ENCODE results near the gene B3GAT1.
"Not testable (repeated sequence)": the region's sequence is repeated elsewhere in the genome, so short reads cannot be mapped to it uniquely, and the experiment has no call there.

B3GAT1 gene

DNA sequence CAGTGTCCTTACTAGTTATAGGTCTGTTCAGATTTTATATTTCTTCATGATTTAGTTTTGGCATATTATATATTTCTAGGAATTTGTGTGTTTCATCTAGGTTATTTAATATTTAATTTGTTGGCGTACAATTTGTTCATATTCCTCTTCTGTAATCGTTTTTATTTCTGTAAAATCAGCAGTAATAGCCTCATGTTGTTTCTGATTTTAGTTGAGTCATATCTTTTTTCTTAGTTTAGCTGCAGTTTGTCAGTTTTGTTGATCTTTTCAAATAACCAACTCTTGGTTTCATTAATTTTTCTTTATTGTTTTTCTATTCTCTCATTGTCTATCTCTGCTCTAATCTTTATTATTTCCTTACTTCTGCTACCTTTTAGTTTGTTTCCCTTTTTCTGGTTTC, 59.9 kb downstream of the B3GAT1 start:
- Mint-ChIP-seq H3K27ac (no peak overlapping the region), H3K4me3 (no peak overlapping the region), H3K27me3 (no peaks in the 10 kb centered on the region), H3K4me1 (peaks cover 14% of the 10 kb centered on the region), H3K9me3 (no peaks in the 10 kb centered on the region)
- ATAC-seq (no peak), DNase-seq (no peak)

DNA sequence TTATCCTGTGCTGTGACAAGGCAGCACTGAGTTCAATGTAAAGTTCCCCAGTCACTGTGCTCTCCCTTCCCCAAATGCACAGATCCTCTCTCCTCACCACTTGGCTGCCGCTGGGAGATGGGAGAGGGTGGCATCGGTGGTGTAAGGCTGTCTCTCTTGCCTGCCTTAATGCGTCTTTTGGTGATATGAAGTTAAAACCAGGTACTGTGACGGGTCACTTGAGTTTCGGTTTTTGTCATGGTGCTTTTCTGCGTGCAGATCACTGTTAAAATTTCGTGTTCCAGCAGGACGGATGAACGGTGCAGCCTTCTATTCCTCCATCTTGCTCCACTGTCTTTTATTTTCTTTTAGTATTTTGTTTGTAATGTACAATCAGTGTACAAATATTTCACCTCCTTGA, 61.7 kb downstream of the B3GAT1 start:
- ATAC-seq (no peak), DNase-seq (no peak)
- Mint-ChIP-seq H3K4me3 (no peak overlapping the region), H3K27ac (no peak overlapping the region), H3K4me1 (peaks cover 14% of the 10 kb centered on the region), H3K9me3 (no peaks in the 10 kb centered on the region), H3K27me3 (no peaks in the 10 kb centered on the region)

DNA sequence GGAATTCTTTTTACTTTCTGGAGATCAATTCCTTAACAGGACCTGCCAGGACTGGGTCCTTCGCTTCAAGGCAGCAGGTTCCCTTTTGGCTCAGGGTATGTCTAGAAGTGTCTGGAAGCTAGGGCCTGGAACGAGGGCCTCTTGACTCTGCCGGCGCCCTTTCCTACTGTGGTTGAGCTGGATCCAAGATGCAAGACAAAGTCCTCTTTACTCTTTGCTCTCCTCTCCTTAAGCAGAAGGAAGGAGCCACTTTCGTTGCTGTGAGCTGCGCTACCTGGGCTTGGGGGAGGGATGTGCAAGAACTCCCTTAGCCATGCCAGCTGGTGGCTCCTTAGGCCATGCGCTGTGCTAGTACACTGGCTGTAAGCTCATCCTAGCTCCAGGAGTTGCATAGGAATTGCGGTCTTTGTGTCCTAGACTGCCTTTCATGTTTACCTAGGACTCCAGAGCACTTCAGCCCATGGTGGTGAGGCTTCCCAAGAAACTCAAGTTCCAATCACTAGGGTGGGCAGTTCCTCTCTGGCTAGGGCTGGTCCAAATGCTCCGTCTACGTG, 62.2 kb downstream of the B3GAT1 start:
- DNase-seq (no peak), ATAC-seq (no peak)
- no peaks in the 10 kb centered on the region for H3K9me3 Mint-ChIP-seq
- H3K4me1 Mint-ChIP-seq, result peaks cover 14% of the 10 kb centered on the region
- H3K4me3 Mint-ChIP-seq, result no peak overlapping the region
- H3K27me3 Mint-ChIP-seq, result no peaks in the 10 kb centered on the region
- H3K27ac Mint-ChIP-seq, result no peak overlapping the region

DNA sequence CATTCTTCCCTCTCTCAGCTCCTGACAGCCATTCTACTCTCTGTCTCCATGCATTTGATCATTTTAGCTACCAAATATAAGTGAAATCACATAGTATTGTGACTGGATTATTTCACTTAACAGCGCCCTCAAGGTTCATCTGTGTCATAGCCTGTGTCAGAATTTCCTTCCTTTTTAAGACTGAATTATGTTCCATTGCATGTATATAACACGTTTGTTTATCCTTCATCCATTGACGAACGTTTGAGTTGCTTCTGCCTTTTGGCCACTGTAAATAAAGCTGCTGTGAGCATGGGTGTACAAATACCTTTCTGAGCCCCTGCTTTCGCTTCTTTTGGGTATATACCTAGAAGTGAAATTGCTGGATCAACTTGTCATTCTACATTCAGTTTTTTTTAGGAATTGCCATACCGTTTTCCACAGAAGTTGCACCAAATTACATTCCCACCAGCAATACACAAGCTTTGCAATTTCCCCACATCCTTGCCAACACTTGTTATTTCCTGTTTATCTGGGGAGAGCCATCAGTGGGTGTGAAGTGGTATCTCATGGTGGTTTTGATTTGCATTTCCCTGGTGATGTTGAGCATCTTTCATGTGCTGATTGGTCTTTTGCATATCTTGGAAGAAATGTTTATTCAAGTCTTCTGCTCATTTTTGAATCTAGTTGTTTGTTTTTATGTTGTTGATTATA, 62.8 kb downstream of the B3GAT1 start:
- Mint-ChIP-seq H3K4me1 (peaks cover 14% of the 10 kb centered on the region), H3K27me3 (no peaks in the 10 kb centered on the region), H3K4me3 (no peak overlapping the region), H3K9me3 (no peaks in the 10 kb centered on the region), H3K27ac (peak overlapping the region in 1 of 2 donors; percentile 87)
- ATAC-seq, result no peak
- no peak for DNase-seq

DNA sequence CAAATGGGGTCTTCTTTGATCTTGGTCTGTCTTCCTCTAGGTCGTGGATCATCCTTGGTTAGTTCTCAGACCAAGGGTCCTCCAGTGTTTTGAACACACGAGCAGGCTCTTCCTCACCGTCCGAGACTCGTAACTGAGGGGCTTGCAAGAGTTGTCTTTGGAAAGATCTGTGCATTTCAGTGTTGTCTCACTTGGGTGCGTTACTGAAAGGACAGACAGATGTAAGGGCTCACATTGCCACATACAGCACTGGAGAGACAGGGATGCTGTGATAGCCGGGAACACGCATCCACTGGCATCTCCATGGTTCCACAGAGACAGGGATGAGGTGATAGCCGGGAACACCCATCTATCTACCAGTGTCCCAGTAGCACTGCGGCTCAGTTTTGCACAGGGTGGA, 64.6 kb downstream of the B3GAT1 start:
- Mint-ChIP-seq H3K27me3 (no peaks in the 10 kb centered on the region), H3K4me1 (peaks cover 14% of the 10 kb centered on the region), H3K27ac (no peak overlapping the region)

DNA sequence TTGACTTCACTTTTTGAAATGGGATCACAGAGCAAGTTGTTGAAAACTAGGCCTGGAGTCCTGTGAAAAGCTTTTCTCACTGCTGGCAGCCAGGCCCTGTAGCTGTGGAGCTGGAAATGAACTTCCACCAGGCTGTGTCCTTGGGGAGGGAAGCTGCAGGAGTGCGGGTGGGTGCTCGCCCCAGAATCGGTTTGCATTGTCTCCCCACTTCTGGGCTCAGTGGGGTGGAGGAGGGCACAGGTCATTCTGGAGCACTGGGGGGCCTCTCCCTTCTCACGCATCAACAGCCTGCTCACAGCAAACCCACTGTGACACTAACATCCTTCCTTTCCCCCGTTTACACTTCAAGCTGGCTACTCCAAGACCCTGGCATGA, 65.1 kb downstream of the B3GAT1 start:
- no peak for ATAC-seq
- Mint-ChIP-seq H3K27me3 (no peaks in the 10 kb centered on the region), H3K9me3 (no peaks in the 10 kb centered on the region), H3K27ac (no peak overlapping the region), H3K4me1 (peaks cover 14% of the 10 kb centered on the region), H3K4me3 (no peak overlapping the region)
- no peak for DNase-seq

More for the DNA sequence above, 64.6 kb downstream of the B3GAT1 start:
- Mint-ChIP-seq H3K9me3 (no peaks in the 10 kb centered on the region), H3K4me3 (no peak overlapping the region)
- DNase-seq (no peak), ATAC-seq (no peak)

DNA sequence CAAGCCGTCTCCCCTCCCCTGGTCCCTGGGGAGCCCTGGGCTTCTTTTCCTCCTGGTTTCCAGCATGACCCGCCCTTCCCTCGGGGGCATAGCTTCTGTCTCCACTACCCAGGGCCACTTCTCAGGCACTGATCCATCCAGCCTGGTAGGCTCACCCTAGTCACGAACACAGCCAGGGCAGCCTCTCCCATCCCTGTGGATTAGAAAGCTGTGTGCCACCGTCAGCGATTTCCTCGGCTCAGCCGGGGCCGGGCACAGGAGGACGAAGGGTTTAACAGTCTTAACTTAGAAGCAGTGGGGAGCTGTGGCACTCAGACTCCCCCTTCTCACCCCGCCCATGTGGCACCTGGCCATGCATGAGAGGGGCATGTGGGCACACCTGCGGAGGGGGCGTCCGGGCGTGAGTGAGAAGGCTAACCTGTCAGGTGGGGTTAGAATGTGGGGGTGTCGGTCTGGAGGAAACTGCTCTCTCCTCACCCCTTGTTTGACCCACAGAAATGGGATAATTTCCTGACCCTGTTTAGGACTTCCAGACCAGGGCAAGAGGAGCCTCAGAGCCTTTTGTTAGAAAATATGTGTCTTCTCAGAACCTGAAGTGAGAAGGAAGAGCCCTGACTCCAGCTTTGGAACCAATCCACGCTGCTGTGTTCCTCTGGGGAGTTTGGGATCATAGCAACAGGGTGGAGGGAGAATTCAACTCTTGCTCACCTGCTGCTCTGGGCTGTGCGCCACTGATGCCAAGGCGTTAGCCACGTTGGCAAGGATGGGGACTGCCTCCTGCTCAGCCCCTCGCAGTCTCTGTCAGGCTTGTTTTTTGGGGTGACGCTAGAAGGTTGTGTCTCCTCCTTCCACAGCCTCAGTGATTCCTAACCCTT, 65.7 kb downstream of the B3GAT1 start:
- Mint-ChIP-seq H3K4me3 (no peak overlapping the region), H3K9me3 (no peaks in the 10 kb centered on the region), H3K27ac (no peak overlapping the region), H3K27me3 (no peaks in the 10 kb centered on the region), H3K4me1 (peaks cover 14% of the 10 kb centered on the region)
- no peak for DNase-seq
- ATAC-seq, result no peak

DNA sequence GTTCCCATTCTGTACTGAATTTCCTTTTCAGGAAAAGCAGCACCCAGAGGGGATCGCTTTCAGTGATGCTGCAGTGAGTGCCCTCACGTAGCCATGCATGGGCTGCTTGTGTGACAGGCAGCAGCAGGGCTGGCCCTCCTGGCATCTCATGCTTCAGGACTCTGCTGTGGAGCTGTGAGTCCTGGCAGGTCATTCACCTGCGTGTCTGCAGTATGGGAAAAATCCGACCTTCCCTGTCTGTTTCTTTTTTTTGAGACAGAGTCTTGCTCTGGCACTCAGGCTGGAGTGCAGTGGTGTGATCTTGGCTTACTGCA, 66.8 kb downstream of the B3GAT1 start:
- Mint-ChIP-seq H3K4me1 (peaks cover 10% of the 10 kb centered on the region), H3K27ac (no peak overlapping the region), H3K4me3 (no peak overlapping the region), H3K9me3 (no peaks in the 10 kb centered on the region), H3K27me3 (no peaks in the 10 kb centered on the region)
- DNase-seq, result no peak
- no peak for ATAC-seq

DNA sequence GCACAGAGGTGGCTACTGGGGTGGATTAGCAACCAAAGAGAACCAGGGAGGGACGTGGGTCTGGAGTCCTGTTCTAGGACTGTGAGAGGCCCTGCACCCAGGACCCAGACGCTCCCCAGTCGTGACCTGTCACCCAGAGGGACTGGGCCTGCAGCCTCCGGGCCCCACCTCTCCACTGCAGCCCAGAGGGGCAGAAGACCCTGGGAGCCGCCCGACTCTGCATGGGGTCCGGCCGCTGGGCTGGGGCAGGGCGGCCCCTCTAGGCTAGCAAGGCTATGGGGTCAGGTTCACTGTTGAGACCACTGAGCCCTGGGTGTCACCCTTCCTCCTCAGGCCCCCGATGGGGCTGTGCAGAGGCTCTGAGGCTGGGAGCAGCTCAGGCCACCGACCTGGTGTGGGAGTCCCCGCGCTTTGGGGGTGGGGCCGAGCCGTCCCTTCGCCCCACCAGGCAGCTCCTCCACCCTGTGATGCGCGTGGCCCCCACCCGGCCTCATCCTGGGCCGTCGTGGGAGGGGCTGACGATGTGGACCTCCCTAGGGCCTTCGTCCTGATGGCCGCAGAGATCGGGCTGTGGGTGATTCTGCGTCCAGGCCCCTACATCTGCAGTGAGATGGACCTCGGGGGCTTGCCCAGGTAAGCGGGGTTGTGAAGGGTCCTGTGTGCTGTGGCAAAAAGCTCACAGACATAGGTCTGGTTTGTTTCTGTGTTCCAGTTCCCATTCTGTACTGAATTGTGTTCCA, 67.4 kb downstream of the B3GAT1 start:
- H3K9me3 Mint-ChIP-seq, H3K27ac Mint-ChIP-seq, H3K4me3 Mint-ChIP-seq, DNase-seq, H3K4me1 Mint-ChIP-seq, H3K27me3 Mint-ChIP-seq: not testable (repeated sequence)
- ATAC-seq, result peak; percentile 61

DNA sequence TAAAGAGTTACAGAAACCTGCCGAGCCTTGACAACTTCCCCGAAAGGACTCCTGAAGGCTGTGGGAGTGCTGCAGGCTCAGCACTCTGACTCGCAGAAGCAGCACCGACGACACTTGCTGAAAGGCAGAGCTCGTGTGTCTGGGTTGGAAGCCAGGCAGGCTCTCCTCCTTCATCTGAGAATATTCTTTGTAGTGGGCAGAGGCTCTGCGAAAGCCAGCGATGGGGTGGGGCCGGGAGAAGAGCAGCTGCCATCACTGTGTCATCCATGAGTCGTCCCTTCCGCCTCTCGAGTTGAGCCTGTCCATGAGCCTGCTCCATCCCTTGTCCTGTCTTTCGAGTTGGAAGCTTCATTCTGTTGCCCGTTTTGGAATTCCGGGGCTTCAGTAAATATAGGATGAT, 68.4 kb downstream of the B3GAT1 start:
- H3K27ac Mint-ChIP-seq, result no peak overlapping the region

DNA sequence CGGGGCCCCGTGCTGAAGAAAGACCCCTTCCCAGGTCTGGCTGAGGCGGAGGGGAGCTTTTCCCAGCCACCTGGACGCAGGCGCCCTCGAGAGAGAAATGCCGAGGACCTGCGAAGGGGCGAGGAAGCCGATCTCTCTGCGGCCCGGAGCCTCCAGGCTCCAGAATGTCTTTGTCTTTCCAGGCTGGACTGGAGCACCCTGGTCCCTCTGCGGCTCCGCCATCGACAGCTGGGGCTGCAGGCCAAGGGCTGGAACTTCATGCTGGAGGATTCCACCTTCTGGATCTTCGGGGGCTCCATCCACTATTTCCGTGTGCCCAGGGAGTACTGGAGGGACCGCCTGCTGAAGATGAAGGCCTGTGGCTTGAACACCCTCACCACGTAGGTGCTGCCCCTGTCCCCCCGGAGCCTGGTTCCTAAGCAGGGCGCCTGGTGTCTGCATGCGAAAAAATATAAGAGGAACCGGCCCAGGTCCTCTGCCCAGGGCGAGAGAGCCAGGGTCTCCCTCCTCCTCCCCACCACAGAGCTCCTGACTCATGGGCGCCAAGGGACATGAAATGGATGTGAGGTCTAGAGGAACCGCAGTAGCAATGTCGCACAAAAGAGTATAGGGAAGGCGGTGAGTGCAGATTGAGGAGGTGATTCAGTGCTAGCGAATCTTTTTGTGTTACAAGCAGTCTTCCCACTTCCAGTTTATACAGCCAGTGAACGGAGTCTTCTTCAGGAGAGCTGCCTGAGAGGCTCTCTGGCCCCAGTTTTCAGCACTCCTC, 69.3 kb downstream of the B3GAT1 start:
- H3K9me3 Mint-ChIP-seq, result no peaks in the 10 kb centered on the region
- no peak for ATAC-seq
- no peaks in the 10 kb centered on the region for H3K27me3 Mint-ChIP-seq
- H3K27ac Mint-ChIP-seq, result no peak overlapping the region
- no peak for DNase-seq
- H3K4me3 Mint-ChIP-seq, result no peak overlapping the region
- no peaks in the 10 kb centered on the region for H3K4me1 Mint-ChIP-seq

More for the DNA sequence above, 68.4 kb downstream of the B3GAT1 start:
- DNase-seq (no peak), ATAC-seq (no peak)
- Mint-ChIP-seq H3K4me1 (no peaks in the 10 kb centered on the region), H3K4me3 (no peak overlapping the region), H3K9me3 (no peaks in the 10 kb centered on the region), H3K27me3 (no peaks in the 10 kb centered on the region)

DNA sequence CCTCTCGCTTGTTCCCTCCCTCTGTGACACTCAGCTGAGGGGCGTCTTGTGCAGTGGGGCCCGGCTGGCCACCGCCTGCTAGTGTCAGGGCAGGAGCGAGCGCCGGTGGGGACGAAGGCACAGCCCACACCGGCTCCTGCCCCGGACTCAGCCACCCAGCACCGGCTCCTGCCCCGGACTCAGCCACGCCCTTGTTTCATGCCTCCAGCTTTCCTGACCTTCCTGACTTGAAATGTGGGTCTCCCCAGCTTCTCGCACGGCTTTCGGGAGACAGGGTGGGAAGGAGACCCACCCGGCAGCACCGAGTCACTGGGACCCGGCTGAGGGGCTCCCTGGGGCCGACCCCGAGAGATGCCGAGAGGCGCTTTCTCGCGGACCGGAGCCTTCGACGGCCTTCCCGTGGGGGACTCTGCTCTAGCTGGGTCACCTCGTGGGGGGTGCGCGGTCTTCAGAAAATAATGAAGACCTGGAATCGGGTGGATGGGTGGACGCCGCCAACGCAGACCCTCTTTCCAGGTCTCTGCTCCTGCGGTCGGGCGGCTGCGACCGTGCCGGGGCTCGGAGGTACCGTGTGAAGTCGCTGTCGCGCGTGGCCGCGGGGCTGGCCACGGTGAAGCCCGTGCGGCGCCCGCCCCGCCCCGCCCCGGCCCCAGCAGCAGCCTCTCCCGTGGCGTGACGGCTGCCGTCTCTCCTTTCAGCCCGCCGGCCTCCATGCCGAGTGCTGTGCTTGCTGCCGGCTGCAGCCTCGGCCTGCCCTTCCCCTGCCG, 70.1 kb downstream of the B3GAT1 start:
- Mint-ChIP-seq H3K27me3 (no peaks in the 10 kb centered on the region), H3K4me3 (no peak overlapping the region), H3K27ac (no peak overlapping the region), H3K9me3 (no peaks in the 10 kb centered on the region), H3K4me1 (no peaks in the 10 kb centered on the region)
- ATAC-seq (no peak), DNase-seq (no peak)

DNA sequence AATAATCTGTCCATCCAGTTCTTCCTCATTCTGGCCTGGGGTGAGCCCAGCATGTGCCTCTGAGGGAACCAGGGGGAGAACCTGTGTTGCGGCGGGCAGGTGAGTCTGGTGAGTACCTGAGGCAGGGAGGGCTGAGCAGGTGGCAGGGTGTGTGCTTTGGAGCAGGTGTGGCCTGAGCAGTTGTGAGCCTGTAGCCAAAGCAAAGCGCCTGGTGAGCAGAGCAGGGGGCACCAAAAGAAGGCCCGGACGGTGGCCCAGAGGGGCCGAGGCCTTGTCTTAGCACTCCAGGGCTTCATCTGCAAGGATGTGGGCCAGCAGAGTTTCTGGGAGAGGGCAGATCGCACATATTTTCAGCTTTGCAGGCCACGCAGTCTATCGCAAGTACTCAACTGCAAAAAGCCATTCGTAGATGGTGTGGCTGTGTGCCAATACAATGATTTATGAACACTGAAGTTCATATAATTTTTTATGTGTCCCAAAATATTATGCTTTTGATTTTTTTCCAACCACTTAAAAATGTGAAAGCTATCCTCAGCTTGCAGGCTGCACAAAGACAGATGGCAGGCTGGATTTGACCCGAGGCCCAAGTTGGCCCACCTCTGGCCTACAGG, 71.6 kb downstream of the B3GAT1 start:
- DNase-seq, result no peak
- Mint-ChIP-seq H3K27me3 (no peaks in the 10 kb centered on the region), H3K4me1 (no peaks in the 10 kb centered on the region), H3K4me3 (no peak overlapping the region), H3K27ac (no peak overlapping the region), H3K9me3 (no peaks in the 10 kb centered on the region)
- ATAC-seq, result no peak

DNA sequence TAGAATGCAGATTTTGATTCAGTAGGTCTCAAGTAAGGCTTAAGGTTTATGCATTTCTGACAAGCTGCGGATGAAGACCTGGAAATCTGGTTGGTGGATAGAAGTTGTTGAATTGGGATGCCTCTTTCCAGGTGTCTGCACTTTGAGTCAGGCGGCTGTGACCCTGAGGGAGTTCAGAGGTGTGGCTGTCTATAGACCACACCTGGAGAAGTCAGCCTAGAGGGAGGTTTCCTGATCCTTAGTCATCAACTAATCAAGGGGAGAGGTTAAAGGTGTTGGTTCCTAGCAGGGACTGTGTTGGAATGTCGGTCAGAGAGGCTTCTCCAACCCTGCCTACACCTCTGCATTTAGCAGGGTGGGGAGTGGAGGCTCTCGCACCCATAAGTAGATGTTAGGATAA, 72.3 kb downstream of the B3GAT1 start:
- Mint-ChIP-seq H3K27me3 (no peaks in the 10 kb centered on the region), H3K27ac (no peak overlapping the region), H3K4me3 (no peak overlapping the region), H3K9me3 (no peaks in the 10 kb centered on the region), H3K4me1 (no peaks in the 10 kb centered on the region)
- no peak for DNase-seq
- no peak for ATAC-seq
